ENCODE measurements around the gene PLCL1.

PLCL1 gene

DNA sequence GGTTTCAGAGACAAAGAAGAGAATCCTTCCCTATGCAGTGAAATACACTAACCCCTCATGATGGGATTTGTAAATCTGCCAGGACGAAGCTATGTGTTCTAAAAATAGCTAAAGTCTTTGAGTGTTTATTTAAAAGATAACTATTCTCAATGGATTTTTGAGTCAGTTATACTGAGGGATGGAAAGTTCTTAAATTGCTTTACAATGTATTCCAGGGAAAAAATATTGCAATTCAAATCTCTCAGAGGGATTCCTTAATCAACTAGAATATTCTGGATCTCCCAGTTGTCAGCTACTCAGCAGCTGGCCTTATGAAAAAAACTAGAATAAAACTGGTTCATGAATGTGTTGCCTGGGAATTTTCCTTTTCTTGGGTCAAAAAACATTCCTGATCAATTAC, 312.4 kb downstream of the PLCL1 start:
- DNase-seq (ENCODE audit: low read depth) = no peak

DNA sequence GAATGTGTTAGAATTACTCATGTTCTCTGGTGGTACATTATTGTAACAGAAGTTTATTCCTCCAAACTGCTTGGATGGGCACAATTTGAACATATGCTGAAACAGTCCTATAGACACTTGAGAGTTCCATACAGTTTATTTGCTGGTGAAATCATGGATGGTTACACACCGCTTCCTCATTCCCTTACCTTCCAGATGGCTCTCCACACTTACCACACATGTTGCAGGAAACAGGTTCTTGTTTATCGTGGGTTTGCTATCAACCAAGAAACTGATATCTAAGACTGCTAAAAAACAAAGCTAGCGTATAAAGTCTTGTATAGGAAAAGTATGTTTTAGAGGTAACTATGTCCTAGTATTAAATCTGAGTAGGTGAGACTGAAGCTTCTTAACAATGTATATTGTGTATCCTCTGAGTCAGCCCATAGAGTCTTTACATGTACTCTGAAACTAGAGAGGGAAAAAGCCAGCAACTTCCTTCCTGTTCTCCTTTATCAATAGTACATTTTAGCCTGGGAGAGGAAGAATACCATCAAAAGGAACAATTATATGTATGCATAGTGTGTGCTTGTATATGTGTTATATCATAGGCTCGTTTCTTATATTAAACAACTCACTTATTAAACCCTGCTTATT, 313.1 kb downstream of the PLCL1 start:
- no peak for DNase-seq (ENCODE audit: low read depth)

DNA sequence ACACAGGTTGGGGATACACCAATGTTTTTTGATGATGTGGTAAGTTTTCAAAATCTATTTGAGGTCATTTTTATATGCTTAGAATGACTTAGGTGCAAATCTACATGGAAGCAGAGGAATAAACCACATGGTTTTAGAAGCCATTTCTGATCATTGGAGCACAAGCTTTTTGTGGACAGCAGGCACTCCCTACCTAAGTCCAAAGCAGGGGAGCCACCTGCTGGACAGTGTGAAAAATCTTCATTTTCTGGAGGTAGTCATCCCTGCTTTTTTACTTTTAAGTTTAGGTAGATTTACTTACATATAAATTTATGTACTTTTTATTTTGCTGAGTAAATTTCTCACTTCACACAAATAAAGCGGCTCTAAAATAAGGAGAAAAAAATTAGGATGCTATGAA, 323.2 kb downstream of the PLCL1 start:
- no peak for DNase-seq (ENCODE audit: low read depth)

DNA sequence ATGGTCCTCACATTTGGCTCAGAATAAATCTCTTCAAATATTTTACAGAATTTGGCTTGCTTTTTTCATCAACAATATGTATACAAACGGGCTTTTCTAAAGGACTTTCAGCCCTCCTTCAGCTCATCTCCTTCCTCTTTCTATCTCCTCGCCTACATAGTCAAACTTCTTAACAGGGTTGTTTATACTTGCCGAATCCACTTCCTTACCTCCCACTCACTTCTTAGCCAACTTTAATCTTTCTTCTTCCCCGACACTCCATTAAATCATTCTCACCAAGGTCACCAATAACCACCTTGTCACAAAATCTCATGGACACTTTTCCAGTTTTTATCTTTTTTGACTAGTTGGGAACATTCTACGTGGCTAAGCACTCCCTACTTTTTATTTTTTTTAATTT, 325.2 kb downstream of the PLCL1 start:
- DNase-seq (ENCODE audit: low read depth) = no peak

DNA sequence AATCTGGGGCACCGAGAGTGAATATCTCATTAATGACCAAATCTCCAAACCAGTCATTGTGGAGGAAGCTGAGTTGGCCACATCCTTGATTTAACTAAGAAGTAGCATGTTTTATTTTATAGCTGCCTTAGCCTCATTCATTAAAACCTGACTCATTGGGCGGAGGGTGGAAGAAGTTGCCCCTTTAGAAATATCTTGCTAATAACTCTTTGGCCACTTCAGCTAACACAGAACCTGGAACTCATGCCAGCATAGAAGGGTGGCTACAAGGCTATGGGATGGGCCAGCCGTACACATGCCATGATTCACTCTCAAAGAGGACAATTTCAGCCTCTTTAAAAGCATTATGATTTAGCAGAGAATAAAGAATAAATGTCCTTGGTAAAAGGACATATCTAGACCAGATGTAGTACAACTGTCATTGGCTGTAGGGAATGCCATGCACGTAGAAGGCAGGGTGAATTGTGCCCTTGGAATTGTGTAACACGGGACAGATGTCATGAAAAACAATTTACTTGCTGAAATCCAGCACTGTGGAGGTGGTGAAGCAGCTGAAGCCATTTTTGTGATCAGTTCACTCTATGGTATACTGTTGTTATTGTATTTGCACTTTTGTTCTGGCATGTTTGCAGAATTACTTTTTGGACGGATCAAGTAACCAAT, 330.0 kb downstream of the PLCL1 start:
- DNase-seq (ENCODE audit: low read depth) = peak; percentile 56

DNA sequence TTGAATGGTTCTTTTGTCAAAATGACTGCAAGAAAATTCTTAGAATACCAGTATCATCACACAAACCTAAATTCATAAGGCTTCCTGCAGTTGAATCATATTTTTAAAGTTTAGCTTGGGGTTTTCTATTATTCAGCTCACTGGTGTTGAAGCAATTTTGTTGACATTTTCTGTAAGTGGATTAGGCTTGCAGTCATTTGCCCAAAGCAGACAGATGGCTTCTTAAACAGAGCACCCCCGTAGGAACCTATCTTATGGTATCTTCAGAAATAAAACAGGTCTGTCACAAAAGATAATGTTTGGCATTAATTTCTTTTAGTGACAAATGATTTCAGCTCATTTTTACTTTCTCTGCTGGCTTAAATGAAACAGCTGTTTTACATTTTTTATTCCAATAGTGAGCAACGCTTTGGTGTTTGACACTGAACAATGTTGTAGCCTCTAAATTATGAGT, 331.1 kb downstream of the PLCL1 start:
- DNase-seq (ENCODE audit: low read depth) = peak; percentile 52

DNA sequence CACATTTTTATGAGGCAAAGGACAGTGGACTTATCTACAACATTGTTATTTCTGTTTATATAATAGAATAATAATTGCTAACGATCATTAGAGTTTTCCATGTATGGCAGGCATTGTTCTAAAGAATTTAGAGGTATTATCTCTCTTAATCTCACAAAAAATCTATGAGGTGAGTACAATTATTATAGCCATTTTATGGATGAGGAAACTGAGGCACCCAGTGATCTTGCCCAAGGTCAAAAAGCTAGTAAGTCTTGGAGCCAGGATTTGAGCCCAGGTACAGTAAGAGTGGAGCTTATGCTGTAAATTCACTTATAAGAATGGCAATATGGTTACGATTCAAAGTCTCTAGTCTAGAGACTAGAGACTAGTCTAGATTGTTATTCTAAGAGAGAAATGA, 331.7 kb downstream of the PLCL1 start:
- DNase-seq (ENCODE audit: low read depth) = no peak

DNA sequence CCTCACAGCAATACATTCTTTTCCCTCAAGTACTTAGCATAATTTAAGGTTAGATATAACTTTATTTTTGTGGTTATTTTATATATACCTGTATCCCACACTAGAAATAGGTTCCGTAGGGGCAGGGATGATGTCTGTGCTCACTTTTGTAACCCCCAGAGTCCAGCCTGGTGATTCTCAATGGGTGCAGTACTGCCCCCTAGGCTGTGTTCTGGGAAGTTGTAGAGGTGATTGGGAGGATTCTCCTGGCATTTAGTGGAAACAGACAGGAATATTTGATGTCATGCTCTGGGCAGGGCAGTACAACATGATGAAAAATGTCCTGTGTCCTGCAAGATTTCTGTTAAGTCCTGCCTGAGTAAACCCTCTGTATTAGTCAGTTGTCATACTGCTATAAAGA, 333.3 kb downstream of the PLCL1 start:
- no peak for DNase-seq (ENCODE audit: low read depth)

DNA sequence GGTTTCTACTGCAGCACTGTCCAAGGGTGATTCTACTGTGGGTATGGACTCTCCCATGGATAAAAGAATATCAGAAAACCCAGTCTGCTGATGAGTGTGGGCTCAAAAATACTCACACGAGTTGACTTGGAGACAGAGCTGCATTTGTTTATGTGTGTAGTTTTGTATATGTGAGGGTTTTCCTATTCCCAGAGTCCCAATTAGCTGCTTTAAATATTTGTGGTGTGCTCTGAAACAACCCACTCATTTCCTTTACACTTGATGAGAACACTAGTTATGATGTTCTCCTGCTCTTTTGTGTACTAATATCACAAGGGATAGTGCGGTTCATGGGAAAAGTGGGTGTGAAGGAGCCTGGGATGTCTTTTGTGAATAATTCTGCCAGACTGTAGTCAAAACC, 337.3 kb downstream of the PLCL1 start:
- no peak for DNase-seq (ENCODE audit: low read depth)

DNA sequence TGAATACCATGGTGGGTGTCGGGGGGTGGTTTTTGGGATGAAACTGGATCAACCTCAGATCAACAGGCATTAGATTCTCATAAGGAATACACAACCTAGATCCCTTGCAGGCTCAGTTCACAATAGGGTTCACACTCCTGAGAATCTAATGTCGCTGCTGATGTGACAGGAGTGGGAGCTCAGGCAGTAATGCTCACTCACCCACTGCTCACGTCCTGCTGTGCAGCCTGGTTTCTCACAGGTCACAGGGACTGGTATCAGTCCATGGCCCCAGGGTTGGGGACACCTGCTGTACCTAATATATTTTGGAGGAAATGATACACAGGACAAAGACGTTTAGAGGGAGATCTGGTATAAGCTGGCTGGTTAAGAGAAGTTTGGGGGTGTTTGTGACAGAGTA, 338.8 kb downstream of the PLCL1 start:
- DNase-seq (ENCODE audit: low read depth) = no peak

DNA sequence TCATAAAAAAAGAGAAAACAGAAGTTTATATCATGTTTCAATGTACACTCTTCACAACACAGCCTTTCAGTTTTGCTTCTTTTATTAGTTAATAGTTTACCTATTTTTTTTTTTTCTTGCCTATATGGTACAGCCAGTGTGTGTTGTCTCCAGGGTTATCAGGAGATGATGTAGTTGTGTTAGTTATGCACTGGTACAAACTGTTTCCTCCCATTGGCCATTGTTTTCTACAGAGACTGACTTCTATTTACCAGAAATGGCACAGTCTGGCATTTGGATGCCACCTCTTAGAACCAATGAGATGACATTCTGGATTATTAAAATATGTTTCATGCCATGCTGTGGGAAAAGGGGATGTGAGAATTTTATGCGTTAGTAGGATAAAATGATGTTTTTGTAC, 339.4 kb downstream of the PLCL1 start:
- no peak for DNase-seq (ENCODE audit: low read depth)

DNA sequence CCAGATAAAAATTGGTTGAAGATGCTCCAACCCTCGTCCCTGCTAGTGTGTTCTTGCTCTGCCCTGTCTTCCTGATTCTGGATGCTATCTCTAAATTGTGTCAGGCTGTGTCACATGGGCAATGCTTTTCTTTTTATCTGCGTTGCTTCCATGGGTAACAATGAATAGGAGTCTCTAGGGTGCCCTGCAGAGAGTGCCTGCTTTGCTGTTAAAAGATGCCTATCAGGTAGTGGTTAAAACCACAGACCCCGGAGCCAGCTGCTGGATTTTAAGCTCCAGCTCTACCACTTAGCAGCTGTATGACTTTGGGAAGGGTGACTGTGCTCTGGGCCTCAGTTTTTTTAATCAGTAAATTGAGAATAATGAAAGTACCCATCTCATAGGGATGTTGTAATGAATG, 340.3 kb downstream of the PLCL1 start:
- DNase-seq (ENCODE audit: low read depth) = no peak

DNA sequence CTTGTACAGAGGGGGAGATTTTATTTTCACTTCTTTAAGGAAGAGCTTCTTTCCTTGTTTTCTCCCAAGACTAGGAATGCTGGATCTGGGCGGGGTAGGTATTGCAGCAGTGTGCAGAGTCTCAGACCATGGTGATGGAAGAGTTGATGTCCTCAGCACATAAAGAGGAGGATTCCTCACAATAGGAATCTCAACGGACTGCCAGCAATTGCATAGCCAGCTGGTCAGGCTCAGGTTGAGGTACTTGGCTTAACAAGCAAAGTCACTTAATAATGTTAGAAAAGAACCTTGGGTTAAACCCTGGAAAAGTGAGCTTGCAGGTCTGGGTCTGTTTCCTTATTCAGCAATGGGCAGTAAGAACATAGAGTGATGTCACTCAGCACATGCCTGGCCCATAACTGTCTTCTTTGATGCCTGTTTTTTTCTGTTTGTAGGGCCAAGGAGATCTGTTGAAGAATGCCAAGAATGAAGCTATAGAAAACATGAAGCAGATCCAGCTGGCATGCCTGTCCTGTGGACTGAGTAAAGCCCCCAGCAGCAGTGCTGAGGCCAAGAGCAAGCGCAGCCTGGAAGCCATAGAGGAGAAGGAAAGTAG, 342.1 kb downstream of the PLCL1 start:
- DNase-seq (ENCODE audit: low read depth) = no peak

DNA sequence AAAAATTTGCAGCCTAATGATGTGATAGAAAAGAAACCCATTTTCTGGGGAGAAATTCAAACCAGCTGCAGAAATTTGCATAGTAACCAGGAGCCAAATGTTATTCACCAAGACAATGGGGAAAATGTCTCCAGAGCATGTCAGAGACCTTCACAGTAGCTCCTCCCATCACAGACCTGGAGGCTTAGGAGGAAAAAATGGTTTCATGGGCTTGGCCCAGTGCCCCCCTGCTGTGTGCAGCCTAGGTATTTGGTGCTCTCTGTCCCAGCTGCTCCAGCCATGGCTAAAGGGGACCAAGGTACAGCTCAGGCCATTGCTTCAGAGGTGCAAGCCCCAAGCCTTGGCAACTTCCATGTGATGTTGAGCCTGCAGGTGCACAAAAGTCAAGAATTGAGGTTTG, 352.9 kb downstream of the PLCL1 start:
- DNase-seq (ENCODE audit: low read depth) = no peak

DNA sequence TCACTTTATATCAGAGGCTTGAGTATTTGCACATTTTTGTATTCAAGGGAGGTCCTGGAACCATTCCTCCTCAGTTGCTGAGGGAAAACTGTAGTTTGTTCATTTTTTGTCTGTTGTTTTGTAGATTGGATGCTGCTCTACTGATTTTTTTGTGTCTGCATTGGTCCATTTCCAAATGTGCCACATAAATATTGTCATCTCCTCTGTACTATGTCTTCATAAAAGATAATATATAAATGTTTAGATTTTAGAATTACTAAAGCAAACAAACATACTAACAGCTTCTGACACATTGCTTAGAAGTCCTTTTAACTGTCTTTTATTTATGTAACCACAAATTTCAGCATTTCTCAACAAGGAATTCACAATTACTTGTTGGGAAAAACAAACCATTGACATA, 356.8 kb downstream of the PLCL1 start:
- DNase-seq (ENCODE audit: low read depth) = no peak

DNA sequence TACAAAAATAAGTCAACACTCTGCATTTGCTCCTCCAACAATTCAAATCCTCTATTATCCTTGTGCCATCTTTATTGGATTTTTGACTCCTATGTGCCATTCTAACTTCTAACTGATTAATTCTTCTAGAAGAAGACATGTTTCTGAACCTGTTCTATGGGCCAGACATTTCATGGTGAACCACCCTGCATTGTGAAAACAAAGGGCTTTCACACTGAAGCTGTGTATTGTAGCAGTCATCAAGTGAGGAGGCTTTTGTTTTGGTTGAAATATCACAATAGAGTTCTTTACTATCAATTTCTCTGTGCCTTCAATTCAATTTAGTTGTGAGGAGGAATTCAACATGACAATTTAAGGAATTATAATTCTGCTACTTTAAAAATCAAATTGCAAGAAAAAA, 357.9 kb downstream of the PLCL1 start:
- DNase-seq (ENCODE audit: low read depth) = no peak

DNA sequence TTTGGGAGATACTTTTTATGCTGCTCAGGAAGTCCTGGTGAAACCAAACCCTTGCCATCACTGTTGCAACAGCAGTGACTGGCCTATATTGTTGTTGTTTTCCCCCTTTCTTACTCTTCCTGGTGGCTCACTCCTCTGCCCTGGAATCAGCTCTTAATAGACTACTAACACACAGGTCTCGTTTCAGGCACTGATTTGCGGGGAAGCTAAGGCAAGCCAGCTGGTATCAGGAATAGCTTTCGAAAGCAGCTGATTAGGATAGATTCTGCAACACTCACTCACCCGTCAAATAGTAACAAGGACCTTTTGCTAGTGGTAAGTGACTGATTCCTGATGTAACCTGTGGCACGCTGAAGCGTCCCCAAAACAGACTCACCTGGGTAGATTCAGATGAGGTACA, 360.4 kb downstream of the PLCL1 start:
- no peak for DNase-seq (ENCODE audit: low read depth)

DNA sequence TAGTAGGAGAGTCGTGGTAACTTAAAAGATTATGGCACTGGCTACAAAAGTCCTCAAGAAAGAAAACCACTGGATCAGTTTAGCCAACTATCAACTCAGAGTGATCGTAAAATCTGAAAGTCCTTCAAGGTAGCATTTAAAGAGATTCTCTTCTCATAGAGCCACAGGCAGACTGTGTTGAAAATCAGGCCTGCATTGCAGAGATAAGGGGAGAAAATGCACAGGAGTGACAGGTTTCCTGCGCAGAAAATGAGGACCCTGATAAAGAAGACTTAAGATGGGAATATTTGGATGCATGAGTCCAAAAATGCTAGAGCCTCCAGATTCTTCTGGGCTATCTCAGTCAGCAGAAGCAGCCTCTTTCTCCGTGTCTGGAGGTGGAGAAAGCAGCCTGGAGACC, 360.9 kb downstream of the PLCL1 start:
- no peak for DNase-seq (ENCODE audit: low read depth)

DNA sequence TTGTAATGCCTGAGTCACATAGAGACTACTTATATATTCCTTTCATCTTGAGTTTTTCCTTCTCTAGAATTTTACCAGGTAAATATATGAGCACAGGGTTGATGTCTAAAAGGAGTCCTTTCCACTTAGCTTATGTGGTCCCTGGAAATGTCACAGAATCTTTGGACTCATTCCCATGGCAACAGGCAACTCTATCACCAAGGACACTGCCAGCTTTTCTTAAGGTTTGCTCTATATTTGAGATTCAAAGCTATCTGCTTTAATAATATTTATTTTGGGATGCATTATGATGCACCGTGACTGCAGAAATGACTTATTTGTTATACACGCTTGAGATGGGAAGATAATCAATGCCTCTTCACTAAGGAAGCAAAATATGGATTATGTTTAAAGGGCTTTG, 363.0 kb downstream of the PLCL1 start:
- no peak for DNase-seq (ENCODE audit: low read depth)

DNA sequence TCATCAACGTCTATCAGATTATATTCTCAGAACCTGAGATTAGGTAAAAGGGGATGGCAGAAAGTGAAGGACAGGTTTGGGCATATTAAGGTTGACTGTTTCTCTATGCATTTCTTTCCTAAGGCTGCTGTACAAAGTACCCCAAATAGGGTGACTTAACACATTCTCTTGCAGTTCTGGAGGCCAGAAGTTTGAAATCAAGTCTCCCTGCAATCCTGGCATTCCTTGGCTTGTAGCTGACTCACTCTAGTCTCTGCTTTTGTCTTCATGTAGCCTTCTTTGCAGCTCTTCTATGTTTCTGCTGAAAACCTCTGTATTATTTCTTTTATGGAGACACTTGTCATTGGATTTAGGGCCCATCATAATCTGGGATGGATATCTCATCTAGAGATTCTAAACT, 364.3 kb downstream of the PLCL1 start:
- DNase-seq (ENCODE audit: low read depth) = no peak

DNA sequence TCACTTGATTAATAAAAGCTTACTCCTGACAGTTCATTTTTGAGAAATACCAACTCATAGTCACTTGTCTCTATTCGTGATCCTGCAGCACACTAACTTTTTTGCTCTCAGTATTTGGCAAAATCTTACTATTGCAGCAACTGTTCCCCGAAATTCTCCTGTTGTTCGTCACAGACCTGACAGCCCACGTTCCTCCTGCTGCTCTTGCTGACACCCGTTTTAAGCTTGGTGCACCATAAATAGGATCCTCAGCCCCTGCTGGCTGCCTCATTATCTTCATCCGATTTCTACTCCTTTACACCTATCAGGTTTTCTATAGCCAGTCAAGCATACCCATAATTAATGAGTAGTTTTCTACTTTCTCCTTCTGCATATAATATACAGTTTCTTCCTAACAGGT, 368.8 kb downstream of the PLCL1 start:
- DNase-seq (ENCODE audit: low read depth) = no peak

DNA sequence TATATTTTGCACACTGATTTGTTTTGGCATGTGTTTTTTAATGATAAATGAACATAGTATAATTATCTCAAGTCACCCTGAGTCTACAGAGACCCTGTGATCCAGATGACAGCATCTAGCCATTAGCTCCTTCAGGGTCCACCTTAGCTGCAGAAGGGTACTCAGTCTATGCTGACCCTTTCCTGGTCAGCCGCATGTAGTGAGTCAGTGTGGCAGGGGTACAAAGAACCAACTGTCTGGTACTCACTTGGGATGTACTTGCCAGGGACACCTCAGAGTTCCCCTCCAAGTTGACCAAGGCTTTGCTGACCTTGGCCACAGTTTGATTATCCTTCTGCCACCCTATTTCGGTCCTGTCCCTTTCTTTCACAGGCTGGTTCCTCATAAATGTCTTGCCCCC, 369.5 kb downstream of the PLCL1 start:
- no peak for DNase-seq (ENCODE audit: low read depth)

DNA sequence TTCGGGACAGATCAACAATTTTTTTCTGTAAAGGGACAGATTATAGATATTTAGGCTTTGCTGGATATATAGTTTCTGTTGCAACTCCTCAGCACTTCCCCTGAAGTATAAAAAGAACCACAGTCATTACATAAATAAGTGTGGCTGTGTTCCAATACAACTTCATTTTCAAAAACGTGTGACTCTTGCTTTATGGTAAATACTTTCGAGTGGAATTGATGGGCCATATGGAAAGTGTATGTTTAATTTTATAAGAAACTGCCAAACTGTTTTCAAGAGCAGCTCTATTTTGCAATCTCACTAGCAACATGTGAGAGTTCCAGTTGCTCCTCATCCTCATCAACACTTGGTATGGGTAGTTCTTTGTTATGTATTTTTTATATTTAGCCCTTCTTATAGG, 370.9 kb downstream of the PLCL1 start:
- no peak for DNase-seq (ENCODE audit: low read depth)

DNA sequence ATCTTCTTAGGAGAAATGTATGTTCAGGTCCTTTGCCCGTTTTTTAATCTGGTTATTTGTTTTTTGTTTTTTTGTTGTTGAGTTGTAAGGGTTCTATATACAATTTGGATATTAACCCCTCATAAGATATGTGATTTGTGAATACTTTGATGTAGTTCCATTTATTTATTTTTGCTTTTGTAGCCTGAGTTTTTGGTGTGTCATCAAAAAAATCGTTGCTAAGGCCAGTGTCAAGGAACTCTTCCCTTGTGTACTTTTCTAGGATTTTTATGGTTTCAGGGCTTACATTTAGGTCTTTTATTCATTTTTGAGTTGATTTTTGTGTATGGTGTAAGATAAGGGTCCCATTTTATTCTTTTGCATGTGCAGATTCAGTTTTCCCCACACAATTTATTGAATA, 372.6 kb downstream of the PLCL1 start:
- DNase-seq (ENCODE audit: low read depth) = no peak

All from HS-5 (cell line).